DMS153 (cell line): ENCODE measurements around the gene IL22.
A peak's percentile ranks its signal among the peaks of the same experiment; 100 is the strongest.

ENCODE experiments used
- DNase-seq: peaks from one replicate; lab custom pipeline; 2025; lab: John Stamatoyannopoulos, UW

Gene IL22

GRCh38 chr12:68264158-68264855 is 10.9 kb upstream of the IL22 start:
- DNase-seq = no peak

- DNase-seq = no peak
Measured at GRCh38 chr12:68263366-68263765, 10.0 kb upstream of the IL22 start.

GRCh38 chr12:68261896-68262295 is 8.5 kb upstream of the IL22 start:
- no peak for DNase-seq

GRCh38 chr12:68260153-68260552 is 6.7 kb upstream of the IL22 start:
- no peak for DNase-seq

- DNase-seq = no peak
Measured at GRCh38 chr12:68259318-68259940, 6.0 kb upstream of the IL22 start.

- DNase-seq = no peak
Measured at GRCh38 chr12:68252077-68252476, 1.3 kb downstream of the IL22 start.

GRCh38 chr12:68250454-68250853 is 3.0 kb downstream of the IL22 start:
- DNase-seq = no peak

GRCh38 chr12:68247785-68248184 is 5.6 kb downstream of the IL22 start:
- DNase-seq = no peak

GRCh38 chr12:68246350-68246749 is 7.1 kb downstream of the IL22 start:
- no peak for DNase-seq

- DNase-seq = no peak
Measured at GRCh38 chr12:68245180-68246021, 8.0 kb downstream of the IL22 start.

GRCh38 chr12:68242777-68243176 is 10.6 kb downstream of the IL22 start:
- DNase-seq = no peak

- DNase-seq = no peak
Measured at GRCh38 chr12:68240975-68241374, 12.4 kb downstream of the IL22 start.

GRCh38 chr12:68240079-68240478 is 13.3 kb downstream of the IL22 start:
- DNase-seq = no peak

- DNase-seq = no peak
Measured at GRCh38 chr12:68239309-68239982, 14.0 kb downstream of the IL22 start.

- no peak for DNase-seq
Measured at GRCh38 chr12:68237619-68238018, 15.8 kb downstream of the IL22 start.

GRCh38 chr12:68237078-68237477 is 16.3 kb downstream of the IL22 start:
- no peak for DNase-seq

GRCh38 chr12:68236421-68237059 is 16.9 kb downstream of the IL22 start:
- peak; percentile 47 for DNase-seq

- no peak for DNase-seq
Measured at GRCh38 chr12:68235576-68235975, 17.8 kb downstream of the IL22 start.

- DNase-seq = no peak
Measured at GRCh38 chr12:68234140-68234539, 19.3 kb downstream of the IL22 start.

GRCh38 chr12:68233498-68233897 is 19.9 kb downstream of the IL22 start:
- no peak for DNase-seq

GRCh38 chr12:68231691-68232090 is 21.7 kb downstream of the IL22 start:
- no peak for DNase-seq

- DNase-seq = no peak
Measured at GRCh38 chr12:68231229-68231628, 22.2 kb downstream of the IL22 start.
